HCT116 (cell line): ENCODE measurements around the gene CACNA1A. TPM values are rescaled to one million over a fixed set of nuclear protein-coding genes. Genes with fewer than 3 reads are reported as not detected.

Experiments used
- ATAC-seq: fragments of 200-7000 bp; cut with Tn5 transposase; 2 replicates; pipeline ENCODE4 v1.9.1; 2020; ENCODE audit warnings: mild to moderate bottlenecking, moderate library complexity
- BruUV-seq: library from RNA; stranded (reverse); fragments of 400-500 nt; replicated peaks from 2 replicates; lab custom pipeline; 2021; lab: Mats Ljungman, UMichigan
- CTCF ChIA-PET: fragments of 300-600 bp; sonication (Branson Sonifier 250); formaldehyde crosslinking; loops from one replicate; lab custom pipeline; 2021; ENCODE audit warnings: antibody characterized with exemption; lab: Charles Lee
- POLR2A ChIA-PET: fragments of 300-600, 350-600 bp; sonication (Branson Sonifier 250); formaldehyde crosslinking; loops from one replicate; lab custom pipeline; 2021; ENCODE audit warnings: antibody characterized with exemption; lab: Charles Lee
- RAD21 ChIA-PET, 2 experiments: fragments of 300-600 bp; sonication (Branson Sonifier 250); formaldehyde crosslinking; loops; one replicate each; lab custom pipeline; 2023; ENCODE audit warnings: low total read pairs in 2 of 2; ENCODE audit not compliant: uncharacterized antibody in 2 of 2, unreplicated experiment in 2 of 2, low non-redundant PET in 1 of 2; lab: Charles Lee
- DNase-seq: peaks from one replicate; pipeline ENCODE4 v3.0.0-alpha.2; 2010; ENCODE audit warnings: low read depth, low spot score
- H2AFZ ChIP-seq: fragments of 200-600 bp; shearing (Covaris generic), sonication (generic); 2 replicates; pipeline ENCODE4 v1.6.1; 2017; ENCODE audit warnings: low read depth, mixed run types, mixed read lengths, antibody characterized with exemption, low read length; ENCODE audit not compliant: poor library complexity, severe bottlenecking
- H3K27ac ChIP-seq: 2 replicates; pipeline ENCODE4 v1.5.1; 2012; ENCODE audit warnings: low read depth, low read length
- H3K27me3 ChIP-seq: fragments of 200-600 bp; sonication (generic); 2 replicates; pipeline ENCODE4 v1.6.1; 2016; ENCODE audit warnings: mixed run types, low read length, mixed read lengths; ENCODE audit not compliant: insufficient read depth
- H3K36me3 ChIP-seq, 2 experiments: fragments of 200-500 bp in 1 of 2; fragments of 200-600 bp in 1 of 2; sonication (Bioruptor generic) in 1 of 2; sonication (generic) in 1 of 2; 2 replicates each; pipeline versions ENCODE4 v1.5.1 to v1.6.1; 2014 to 2016; ENCODE audit warnings: low read length in 2 of 2, inconsistent platforms in 1 of 2, mixed read lengths in 1 of 2, mixed run types in 1 of 2; ENCODE audit not compliant: insufficient read depth in 2 of 2, control insufficient read depth in 1 of 2
- H3K4me1 ChIP-seq, 2 experiments: fragments of 200-600 bp in 1 of 2; sonication (generic) in 1 of 2; 2 replicates each; pipeline versions ENCODE4 v1.5.1 to v1.6.1; 2012 to 2017; ENCODE audit warnings: low read length in 2 of 2, inconsistent platforms in 1 of 2, mild to moderate bottlenecking in 1 of 2, mixed read lengths in 1 of 2, mixed run types in 1 of 2, moderate library complexity in 1 of 2; ENCODE audit not compliant: insufficient read depth in 2 of 2, control insufficient read depth in 1 of 2
- H3K4me2 ChIP-seq: fragments of 200-600 bp; sonication (generic); 2 replicates; pipeline ENCODE4 v1.6.1; 2017; ENCODE audit warnings: mixed run types, low read length, mixed read lengths
- H3K4me3 ChIP-seq, 2 experiments: fragments of 200-600 bp in 1 of 2; sonication (generic) in 1 of 2; replicated peaks in 1 of 2; 2 replicates each; pipeline ENCODE4 v1.5.1; 2011 to 2016; ENCODE audit warnings: low read length in 2 of 2, control low read depth in 1 of 2, low read depth in 1 of 2, mild to moderate bottlenecking in 1 of 2, mixed read lengths in 1 of 2, mixed run types in 1 of 2
- H3K79me2 ChIP-seq: fragments of 200-600 bp; sonication (generic); 2 replicates; pipeline ENCODE4 v1.6.1; 2017; ENCODE audit warnings: mild to moderate bottlenecking, mixed run types, low read length, moderate library complexity, mixed read lengths; ENCODE audit not compliant: insufficient read depth
- H3K9ac ChIP-seq: fragments of 200-600 bp; sonication (generic); 2 replicates; pipeline ENCODE4 v1.6.1; 2016; ENCODE audit warnings: low read length, mixed read lengths
- H3K9me2 ChIP-seq: fragments of 200-600 bp; sonication (generic), shearing (Covaris generic); 2 replicates; pipeline ENCODE4 v1.6.1; 2017; ENCODE audit warnings: mixed run types, mild to moderate bottlenecking, moderate library complexity; ENCODE audit not compliant: insufficient read depth
- H3K9me3 ChIP-seq, 2 experiments: fragments of 200-500 bp in 1 of 2; fragments of 200-600 bp in 1 of 2; sonication (Bioruptor generic) in 1 of 2; sonication (generic) in 1 of 2; 2 replicates each; pipeline ENCODE4 v1.6.1; 2014 to 2017; ENCODE audit warnings: low read length in 2 of 2, mixed read lengths in 2 of 2, inconsistent platforms in 1 of 2, low read depth in 1 of 2, mild to moderate bottlenecking in 1 of 2, mixed run types in 1 of 2, moderate library complexity in 1 of 2; ENCODE audit not compliant: control insufficient read depth in 1 of 2, insufficient read depth in 1 of 2
- H4K20me1 ChIP-seq: fragments of 200-600 bp; sonication (generic), shearing (Covaris generic); 2 replicates; pipeline ENCODE4 v1.6.1; 2017; ENCODE audit warnings: mixed run types, mild to moderate bottlenecking, moderate library complexity; ENCODE audit not compliant: insufficient read depth
- CBX3 ChIP-seq: IDR thresholded peaks from 2 replicates; pipeline ENCODE4 v1.6.1; 2012; ENCODE audit warnings: low read depth
- CEBPB ChIP-seq: IDR thresholded peaks from 2 replicates; pipeline ENCODE4 v1.6.1; 2012; ENCODE audit warnings: low read depth
- EGR1 ChIP-seq: IDR thresholded peaks from 2 replicates; pipeline ENCODE4 v1.6.1; 2012; ENCODE audit warnings: low read depth
- ELF1 ChIP-seq: IDR thresholded peaks from 2 replicates; pipeline ENCODE4 v1.6.1; 2012; ENCODE audit warnings: low read depth, borderline replicate concordance
- EZH2 ChIP-seq: fragments of 200-600 bp; sonication (generic); IDR thresholded peaks from 2 replicates; pipeline ENCODE4 v1.6.1; 2017; ENCODE audit warnings: antibody characterized with exemption, mixed run types
- EZH2phosphoT487 ChIP-seq: fragments of 200-600 bp; IDR thresholded peaks from 2 replicates; pipeline ENCODE4 v1.6.1; 2018; ENCODE audit warnings: antibody characterized with exemption, borderline replicate concordance
- FOSL1 ChIP-seq: IDR thresholded peaks from 2 replicates; pipeline ENCODE4 v1.6.1; 2012; ENCODE audit warnings: low read depth
- JUND ChIP-seq: IDR thresholded peaks from 2 replicates; pipeline ENCODE4 v1.6.1; 2012
- POLR2A ChIP-seq: IDR thresholded peaks from 2 replicates; pipeline ENCODE4 v1.7.0; 2011; ENCODE audit warnings: borderline replicate concordance; ENCODE audit not compliant: insufficient read depth, insufficient read length; ENCODE audit errors: extremely low read depth
- POLR2AphosphoS5 ChIP-seq: IDR thresholded peaks from 2 replicates; pipeline ENCODE4 v1.6.1; 2011; ENCODE audit warnings: mild to moderate bottlenecking, low read depth, low read length, moderate library complexity
- RAD21 ChIP-seq: IDR thresholded peaks from 2 replicates; pipeline ENCODE4 v1.6.1; 2012; ENCODE audit warnings: low read depth, mild to moderate bottlenecking
- SIN3A ChIP-seq: IDR thresholded peaks from 2 replicates; pipeline ENCODE4 v1.6.1; 2012; ENCODE audit warnings: low read depth
- SP1 ChIP-seq: IDR thresholded peaks from 2 replicates; pipeline ENCODE4 v1.6.1; 2012; ENCODE audit warnings: low read depth
- SRF ChIP-seq: IDR thresholded peaks from 2 replicates; pipeline ENCODE4 v1.6.1; 2012; ENCODE audit warnings: low read depth
- TCF7L2 ChIP-seq: IDR thresholded peaks from 2 replicates; pipeline ENCODE4 v1.7.0; 2011; ENCODE audit warnings: borderline replicate concordance, inconsistent platforms; ENCODE audit not compliant: insufficient read depth, insufficient read length; ENCODE audit errors: extremely low read depth
- YY1 ChIP-seq: IDR thresholded peaks from 2 replicates; pipeline ENCODE4 v1.6.1; 2011; ENCODE audit warnings: low read length, low read depth, moderate library complexity, mild to moderate bottlenecking; ENCODE audit not compliant: insufficient replicate concordance; ENCODE audit errors: extremely low read depth
- ZNF274 ChIP-seq: fragments of 200-500 bp; sonication (Bioruptor generic); IDR thresholded peaks from 2 replicates; pipeline ENCODE4 v1.6.1; 2014; ENCODE audit warnings: mild to moderate bottlenecking, low read depth, low read length, inconsistent platforms
- intact Hi-C: fragments of 100-400 bp; cut with micrococcal nuclease; formaldehyde crosslinking; loops from 2 replicates; pipeline ENCODE4 v1.10.0; 2022
- total RNA-seq: library from RNA; stranded (reverse); gene quantifications from one replicate; pipeline ENCODE4 v1.2.1, GENCODE V29; 2021; ENCODE audit not compliant: unreplicated experiment
- TF ChIP-seq, protein P1 (sequence below): IDR thresholded peaks from 2 replicates; pipeline ENCODE4 v1.6.1; 2012
- TF ChIP-seq, protein P2 (sequence below): IDR thresholded peaks from 2 replicates; pipeline ENCODE4 v1.6.1; 2012

The CACNA1A gene
- total RNA-seq, 1 experiment from 2014 or later: 7.5 TPM

DNA sequence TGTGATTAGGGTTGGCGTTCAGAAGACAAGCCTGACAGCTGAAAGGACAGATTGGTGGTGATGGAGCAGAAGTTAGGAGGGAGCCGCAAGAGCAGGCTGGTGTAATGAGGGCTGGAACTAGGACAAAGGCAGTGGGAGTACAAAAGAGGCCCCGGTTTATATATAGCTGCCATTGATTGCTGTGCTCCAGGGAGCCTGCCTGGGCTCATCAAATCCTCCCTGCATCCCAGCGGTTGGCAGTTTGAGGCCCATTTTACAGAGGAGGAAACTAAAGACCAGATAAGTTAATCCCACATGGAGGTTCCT is 123.7 kb downstream of the CACNA1A start:
- no peaks in the 10 kb centered on the region for H3K79me2 ChIP-seq
- no peak overlapping the region for H2AFZ ChIP-seq
- no peaks in the 10 kb centered on the region for H3K4me1 ChIP-seq
- no peak overlapping the region for H3K9ac ChIP-seq
- no peaks in the 10 kb centered on the region for H3K27me3 ChIP-seq
- H3K27ac ChIP-seq: no peak overlapping the region
- ATAC-seq (no peak), DNase-seq (no peak)
- TF ChIP-seq ZNF274 (no peak), TCF7L2 (no peak), RAD21 (no peak), FOSL1 (no peak), EGR1 (no peak), YY1 (no peak), EZH2phosphoT487 (no peak), SRF (no peak), ELF1 (no peak), CEBPB (no peak), JUND (no peak)
- H3K36me3 ChIP-seq: no peaks in the 10 kb centered on the region
- no peaks in the 10 kb centered on the region; the same call in 1 of the 2 replicates for H3K9me2 ChIP-seq
- H4K20me1 ChIP-seq: no peaks in the 10 kb centered on the region
- BruUV-seq: no TSS peak
- ChIA-PET RAD21 (no interaction called here), CTCF (no interaction called here), POLR2A (no interaction called here)
- intact Hi-C loops: no loop called here
- H3K9me3 ChIP-seq: no peaks in the 10 kb centered on the region
- H3K4me3 ChIP-seq: no peak overlapping the region
- H3K4me2 ChIP-seq: no peak overlapping the region

DNA sequence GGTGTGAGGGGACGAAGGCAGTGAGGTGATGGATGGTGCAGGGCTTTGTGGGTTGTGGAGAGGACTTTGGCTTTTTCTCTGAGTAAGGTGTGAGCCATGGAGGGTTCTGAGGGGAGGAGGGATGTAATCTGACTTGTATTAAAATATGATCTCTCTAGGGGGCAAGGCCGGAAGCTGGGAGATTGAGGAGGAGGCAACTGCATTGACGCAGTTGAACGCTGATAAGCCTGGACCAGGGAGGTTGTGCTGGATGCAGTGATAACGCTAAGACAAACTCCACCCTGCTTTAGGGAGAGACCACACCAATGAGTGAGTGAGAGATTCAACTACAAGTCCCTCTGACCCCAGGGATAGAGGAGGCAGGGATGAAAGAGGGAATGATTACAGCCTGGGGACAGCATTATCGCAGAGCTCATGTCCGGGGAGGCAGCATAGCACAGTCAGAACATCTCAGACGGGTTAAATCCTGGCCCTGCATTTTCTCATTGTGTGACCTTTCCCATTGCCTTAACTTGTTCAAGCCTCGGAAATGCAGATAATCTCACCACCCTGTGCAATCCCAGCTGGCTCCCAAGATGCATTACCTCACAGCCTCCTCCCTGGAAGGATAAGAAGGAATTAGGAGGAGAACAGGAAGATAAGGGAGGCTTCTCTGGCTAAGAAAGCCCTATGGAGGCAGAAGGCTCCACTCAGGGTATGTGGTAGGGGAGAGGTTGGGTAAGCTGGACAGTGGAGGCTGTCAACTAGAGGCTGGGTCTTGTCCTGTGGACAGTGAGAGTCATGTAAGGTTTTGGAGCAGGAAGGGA is 124.2 kb downstream of the CACNA1A start:
- H3K4me2 ChIP-seq: no peak overlapping the region
- no peaks in the 10 kb centered on the region for H3K79me2 ChIP-seq
- H4K20me1 ChIP-seq: no peaks in the 10 kb centered on the region
- ChIA-PET RAD21 (no interaction called here), POLR2A (no interaction called here), CTCF (no interaction called here)
- BruUV-seq: no TSS peak
- no peaks in the 10 kb centered on the region for H3K36me3 ChIP-seq
- H3K9me2 ChIP-seq: no peaks in the 10 kb centered on the region; the same call in 1 of the 2 replicates
- no peaks in the 10 kb centered on the region for H3K27me3 ChIP-seq
- no peaks in the 10 kb centered on the region for H3K9me3 ChIP-seq
- H3K27ac ChIP-seq: no peak overlapping the region
- intact Hi-C loops: no loop called here
- ATAC-seq (no peak), DNase-seq (no peak)
- H3K9ac ChIP-seq: no peak overlapping the region
- H3K4me3 ChIP-seq: no peak overlapping the region
- no peaks in the 10 kb centered on the region for H3K4me1 ChIP-seq
- H2AFZ ChIP-seq: no peak overlapping the region
- TF ChIP-seq, protein P1, sequence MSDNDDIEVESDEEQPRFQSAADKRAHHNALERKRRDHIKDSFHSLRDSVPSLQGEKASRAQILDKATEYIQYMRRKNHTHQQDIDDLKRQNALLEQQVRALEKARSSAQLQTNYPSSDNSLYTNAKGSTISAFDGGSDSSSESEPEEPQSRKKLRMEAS: no peak
- no peak for TF ChIP-seq POLR2AphosphoS5
- no peak for TF ChIP-seq ZNF274
- TF ChIP-seq, protein P2, sequence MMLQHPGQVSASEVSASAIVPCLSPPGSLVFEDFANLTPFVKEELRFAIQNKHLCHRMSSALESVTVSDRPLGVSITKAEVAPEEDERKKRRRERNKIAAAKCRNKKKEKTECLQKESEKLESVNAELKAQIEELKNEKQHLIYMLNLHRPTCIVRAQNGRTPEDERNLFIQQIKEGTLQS: no peak
- TF ChIP-seq EZH2: no peak
- TF ChIP-seq RAD21: no peak
- no peak for TF ChIP-seq SRF
- TF ChIP-seq YY1: no peak
- no peak for TF ChIP-seq POLR2A
- no peak for TF ChIP-seq SIN3A
- TF ChIP-seq TCF7L2: no peak
- TF ChIP-seq JUND: no peak
- TF ChIP-seq FOSL1: no peak
- no peak for TF ChIP-seq SP1
- no peak for TF ChIP-seq CBX3
